HepG2 (cell line): ENCODE measurements around the gene PRKAG1.

Experiments used
- AGO1 ChIP-seq: fragments of 200-400 bp; formaldehyde crosslinking; IDR thresholded peaks from 2 replicates; pipeline ENCODE4 v1.6.1; 2017; ENCODE audit warnings: mild to moderate bottlenecking, low read depth, low read length, moderate library complexity; ENCODE audit not compliant: poor library complexity, severe bottlenecking
- ATRX ChIP-seq: sonication (generic); formaldehyde crosslinking; IDR thresholded peaks from 2 replicates; pipeline ENCODE4 v1.4.0; 2020; ENCODE audit warnings: missing genetic modification reagents, borderline replicate concordance
- DNMT3B ChIP-seq: conservative IDR thresholded peaks from 2 replicates; pipeline ENCODE4 v1.6.1; 2016; ENCODE audit warnings: missing biosample characterization, control low read depth
- E2F5 ChIP-seq: sonication (generic); formaldehyde crosslinking; conservative IDR thresholded peaks from 2 replicates; pipeline ENCODE4 v1.4.0; 2020; ENCODE audit warnings: missing genetic modification reagents
- EP300 ChIP-seq, 3 experiments: sonication (generic) in 1 of 3; formaldehyde crosslinking in 1 of 3; IDR thresholded peaks; 2 replicates each; pipeline versions ENCODE4 v1.5.1 to v1.6.1; 2011 to 2020; ENCODE audit warnings: low read depth in 2 of 3, low read length in 2 of 3, borderline replicate concordance in 1 of 3, improper control_type of control experiment in 1 of 3, mild to moderate bottlenecking in 1 of 3, missing genetic modification reagents in 1 of 3, moderate library complexity in 1 of 3
- HBP1 ChIP-seq: IDR thresholded peaks from 2 replicates; pipeline ENCODE4 v1.6.1; 2016; ENCODE audit warnings: low read depth, control low read depth
- HDAC1 ChIP-seq: sonication (generic); formaldehyde crosslinking; IDR thresholded peaks from 2 replicates; pipeline ENCODE4 v1.5.1; 2020; ENCODE audit warnings: mild to moderate bottlenecking, missing genetic modification reagents
- SP1 ChIP-seq, 2 experiments: fragments of 450-650 bp in 1 of 2; sonication (generic) in 1 of 2; formaldehyde crosslinking in 1 of 2; IDR thresholded peaks; 2 replicates each; pipeline versions ENCODE4 v1.4.0 to v1.6.1; 2016 to 2020; ENCODE audit warnings: missing genetic modification reagents in 1 of 2
- TCF7L2 ChIP-seq: IDR thresholded peaks from 2 replicates; pipeline ENCODE4 v1.6.1; 2011; ENCODE audit warnings: mild to moderate bottlenecking, low read depth, low read length, moderate library complexity
- ZNF124 ChIP-seq: sonication (generic); formaldehyde crosslinking; IDR thresholded peaks from 2 replicates; pipeline ENCODE4 v1.4.0; 2020; ENCODE audit warnings: missing genetic modification reagents
- TF ChIP-seq, protein P1 (sequence below): fragments of 450-650 bp; IDR thresholded peaks from 2 replicates; pipeline ENCODE4 v1.6.1; 2016

DNA sequence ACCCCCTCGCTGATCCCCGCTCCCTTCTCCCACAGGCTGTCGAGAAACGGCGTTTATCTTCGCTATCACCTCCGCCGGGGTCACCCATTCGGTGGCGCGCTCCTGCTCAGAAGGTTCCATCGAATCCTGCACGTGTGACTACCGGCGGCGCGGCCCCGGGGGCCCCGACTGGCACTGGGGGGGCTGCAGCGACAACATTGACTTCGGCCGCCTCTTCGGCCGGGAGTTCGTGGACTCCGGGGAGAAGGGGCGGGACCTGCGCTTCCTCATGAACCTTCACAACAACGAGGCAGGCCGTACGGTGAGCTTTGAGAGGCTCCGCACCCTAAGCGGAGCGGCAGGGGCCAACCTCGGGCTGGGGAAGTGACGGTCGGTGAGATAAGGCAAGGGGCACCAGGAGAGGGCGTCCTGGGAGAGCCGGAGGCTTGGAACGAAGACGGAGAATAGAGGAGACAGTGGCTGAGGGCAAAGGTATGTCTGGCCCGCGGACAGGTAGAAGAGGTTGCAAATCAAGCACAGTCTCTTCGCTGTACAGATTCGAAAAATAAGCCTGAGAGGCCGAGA is 38.1 kb downstream of the PRKAG1 start:
- TF ChIP-seq E2F5 (CRISPR knock-in tag) (no peak), SP1 (IDR thresholded peaks at IDR 0.05) (no peak), SP1 (CRISPR knock-in tag; IDR thresholded peaks at IDR 0.05) (no peak), DNMT3B (CRISPR knock-in tag) (no peak), HBP1 (CRISPR knock-in tag) (no peak), HDAC1 (CRISPR knock-in tag) (no peak), AGO1 (no peak), EP300 (IDR thresholded peaks at IDR 0.05; ENCODE audit: low read depth in 2 of 2, low read length in 2 of 2) (no peak), EP300 (CRISPR knock-in tag; IDR thresholded peaks at IDR 0.05; ENCODE audit: borderline replicate concordance) (no peak), TCF7L2 (no peak), ZNF124 (CRISPR knock-in tag) (no peak), ATRX (CRISPR knock-in tag) (no peak)
- TF ChIP-seq, protein P1, sequence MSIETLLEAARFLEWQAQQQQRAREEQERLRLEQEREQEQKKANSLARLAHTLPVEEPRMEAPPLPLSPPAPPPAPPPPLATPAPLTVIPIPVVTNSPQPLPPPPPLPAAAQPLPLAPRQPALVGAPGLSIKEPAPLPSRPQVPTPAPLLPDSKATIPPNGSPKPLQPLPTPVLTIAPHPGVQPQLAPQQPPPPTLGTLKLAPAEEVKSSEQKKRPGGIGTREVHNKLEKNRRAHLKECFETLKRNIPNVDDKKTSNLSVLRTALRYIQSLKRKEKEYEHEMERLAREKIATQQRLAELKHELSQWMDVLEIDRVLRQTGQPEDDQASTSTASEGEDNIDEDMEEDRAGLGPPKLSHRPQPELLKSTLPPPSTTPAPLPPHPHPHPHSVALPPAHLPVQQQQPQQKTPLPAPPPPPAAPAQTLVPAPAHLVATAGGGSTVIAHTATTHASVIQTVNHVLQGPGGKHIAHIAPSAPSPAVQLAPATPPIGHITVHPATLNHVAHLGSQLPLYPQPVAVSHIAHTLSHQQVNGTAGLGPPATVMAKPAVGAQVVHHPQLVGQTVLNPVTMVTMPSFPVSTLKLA: no peak
